ENCODE measurements around the gene TGFA. TPM values are rescaled to one million over a fixed set of nuclear protein-coding genes. Genes with fewer than 3 reads are reported as not detected.

TGFA gene
- total RNA-seq, 4 donors from 2014 or later = 19.2 to 62.4 (median 41.7) TPM

DNA sequence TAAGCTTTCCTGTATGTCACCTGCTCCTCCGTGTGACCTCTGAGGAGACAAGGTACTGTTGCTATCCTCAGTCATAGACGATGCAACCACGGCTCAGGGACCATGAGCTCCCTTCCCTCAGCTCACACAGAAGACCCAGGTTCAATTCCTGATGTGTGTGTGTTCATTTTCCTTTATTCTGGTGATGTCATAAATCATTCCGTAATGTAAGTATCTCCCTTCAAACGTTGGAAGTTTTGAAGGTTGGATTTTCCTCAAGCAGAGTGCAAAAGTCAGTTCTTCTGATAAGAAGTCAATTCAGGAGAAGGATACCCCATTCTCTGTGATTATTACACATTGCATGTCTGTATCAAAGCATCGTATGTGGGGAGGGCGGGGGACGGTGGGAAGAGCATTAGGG is 132.9 kb downstream of the TGFA start:
- Histone ChIP-seq H3K27me3 (peaks cover 3% of the 10 kb centered on the region), H3K4me1 (peaks cover 13% of the 10 kb centered on the region), H3K9me3 (no peaks in the 10 kb centered on the region), H3K27ac (peak overlapping the region; percentile 18), H3K4me3 (no peak overlapping the region), H3K36me3 (no peaks in the 10 kb centered on the region)
- 69% methylated on average over 8 of the region's 8 CpGs for WGBS
- no peak for TF ChIP-seq POLR2A (IDR thresholded peaks at IDR 0.05)
- TF ChIP-seq POLR2AphosphoS5 (IDR thresholded peaks at IDR 0.05) = no peak
- TF ChIP-seq EP300 (IDR thresholded peaks at IDR 0.05) = no peak
- TF ChIP-seq, protein P1, sequence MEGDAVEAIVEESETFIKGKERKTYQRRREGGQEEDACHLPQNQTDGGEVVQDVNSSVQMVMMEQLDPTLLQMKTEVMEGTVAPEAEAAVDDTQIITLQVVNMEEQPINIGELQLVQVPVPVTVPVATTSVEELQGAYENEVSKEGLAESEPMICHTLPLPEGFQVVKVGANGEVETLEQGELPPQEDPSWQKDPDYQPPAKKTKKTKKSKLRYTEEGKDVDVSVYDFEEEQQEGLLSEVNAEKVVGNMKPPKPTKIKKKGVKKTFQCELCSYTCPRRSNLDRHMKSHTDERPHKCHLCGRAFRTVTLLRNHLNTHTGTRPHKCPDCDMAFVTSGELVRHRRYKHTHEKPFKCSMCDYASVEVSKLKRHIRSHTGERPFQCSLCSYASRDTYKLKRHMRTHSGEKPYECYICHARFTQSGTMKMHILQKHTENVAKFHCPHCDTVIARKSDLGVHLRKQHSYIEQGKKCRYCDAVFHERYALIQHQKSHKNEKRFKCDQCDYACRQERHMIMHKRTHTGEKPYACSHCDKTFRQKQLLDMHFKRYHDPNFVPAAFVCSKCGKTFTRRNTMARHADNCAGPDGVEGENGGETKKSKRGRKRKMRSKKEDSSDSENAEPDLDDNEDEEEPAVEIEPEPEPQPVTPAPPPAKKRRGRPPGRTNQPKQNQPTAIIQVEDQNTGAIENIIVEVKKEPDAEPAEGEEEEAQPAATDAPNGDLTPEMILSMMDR (IDR thresholded peaks at IDR 0.05) = no peak
- DNase-seq (ENCODE audit: low spot score in 2 of 2) = no peak

DNA sequence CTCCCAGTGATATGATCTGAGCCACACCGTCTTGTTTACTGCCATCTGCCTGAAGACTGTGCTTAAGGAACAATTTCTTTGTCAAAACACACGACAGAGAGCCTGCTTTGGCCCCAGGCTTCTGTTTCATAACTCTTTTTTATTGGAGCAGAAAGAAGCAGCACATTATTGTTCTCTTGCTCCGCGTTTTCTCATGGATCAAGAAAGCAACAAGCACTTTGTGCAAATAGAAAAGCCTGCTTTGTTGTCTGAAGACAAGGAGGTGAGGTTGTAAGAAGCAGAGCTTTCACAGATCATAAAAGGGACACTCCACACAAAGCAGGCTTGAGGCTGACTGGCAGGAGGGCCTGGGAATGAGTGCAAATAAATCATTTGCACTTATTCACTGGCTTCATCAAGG is 133.5 kb downstream of the TGFA start:
- Histone ChIP-seq H3K9me3 (no peaks in the 10 kb centered on the region), H3K4me3 (no peak overlapping the region), H3K27me3 (peaks cover 3% of the 10 kb centered on the region), H3K36me3 (no peaks in the 10 kb centered on the region), H3K27ac (peak overlapping the region; percentile 18), H3K4me1 (peaks cover 8% of the 10 kb centered on the region)
- no peak for DNase-seq (ENCODE audit: low spot score in 2 of 2)
- TF ChIP-seq, protein P1 (IDR thresholded peaks at IDR 0.05) = no peak
- TF ChIP-seq EP300 (IDR thresholded peaks at IDR 0.05) (no peak), POLR2A (IDR thresholded peaks at IDR 0.05) (no peak), POLR2AphosphoS5 (IDR thresholded peaks at IDR 0.05) (no peak)
- 35% methylated on average over 4 of the region's 4 CpGs for WGBS

DNA sequence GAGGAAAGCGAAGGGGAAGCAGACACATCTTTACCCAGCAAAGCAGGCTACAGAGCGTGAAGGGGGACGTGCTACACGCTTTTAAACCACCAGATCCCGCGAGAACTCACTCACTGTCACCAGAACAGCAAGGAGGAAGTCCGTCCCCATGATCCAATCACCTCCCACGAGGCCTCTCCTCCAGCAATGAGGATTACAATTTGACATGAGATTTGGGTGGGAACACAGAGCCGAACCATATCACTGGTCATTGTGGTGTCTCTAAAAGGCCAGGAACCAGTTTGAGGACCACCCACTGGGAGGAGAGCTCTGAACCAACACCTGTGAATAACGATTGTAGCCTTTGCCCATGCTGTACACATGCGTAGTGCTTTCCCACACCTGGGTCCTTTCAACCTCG is 135.1 kb downstream of the TGFA start:
- no peaks in the 10 kb centered on the region for H3K9me3 ChIP-seq
- WGBS = 91% methylated on average over 12 of the region's 12 CpGs
- H3K36me3 ChIP-seq = no peaks in the 10 kb centered on the region
- no peak overlapping the region for H3K27ac ChIP-seq
- no peak for DNase-seq (ENCODE audit: low spot score in 2 of 2)
- no peak for TF ChIP-seq EP300 (IDR thresholded peaks at IDR 0.05)
- TF ChIP-seq POLR2A (IDR thresholded peaks at IDR 0.05) = no peak
- TF ChIP-seq POLR2AphosphoS5 (IDR thresholded peaks at IDR 0.05) = no peak
- TF ChIP-seq, protein P1 (IDR thresholded peaks at IDR 0.05) = no peak
- H3K4me3 ChIP-seq = no peak overlapping the region
- peaks cover 3% of the 10 kb centered on the region for H3K27me3 ChIP-seq
- H3K4me1 ChIP-seq = peaks cover 8% of the 10 kb centered on the region

DNA sequence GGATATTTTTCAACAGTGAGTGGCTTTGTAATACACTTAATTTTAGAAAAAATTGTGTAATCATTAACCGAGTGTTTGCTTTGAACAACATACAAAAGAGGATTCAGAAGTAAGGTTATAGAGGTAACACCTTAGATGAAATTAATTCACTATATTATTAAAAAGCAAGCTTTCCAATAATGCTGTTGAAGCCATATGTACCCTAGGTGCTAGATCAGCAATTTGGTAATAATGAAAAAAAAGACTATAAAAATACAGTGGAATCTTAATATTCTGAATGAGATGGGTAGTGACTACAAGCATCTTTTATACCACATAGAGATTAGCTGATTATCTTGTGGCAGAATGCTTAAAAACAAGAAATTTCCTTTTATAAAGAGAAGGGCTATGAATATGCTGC is 136.6 kb downstream of the TGFA start:
- DNase-seq (ENCODE audit: low spot score in 2 of 2) = no peak
- no peaks in the 10 kb centered on the region for H3K36me3 ChIP-seq
- no peak overlapping the region for H3K27ac ChIP-seq
- no peaks in the 10 kb centered on the region for H3K9me3 ChIP-seq
- 76% methylated on average over 1 of the region's 1 CpG for WGBS
- H3K4me1 ChIP-seq = peaks cover 8% of the 10 kb centered on the region
- no peak for TF ChIP-seq POLR2AphosphoS5 (IDR thresholded peaks at IDR 0.05)
- no peak for TF ChIP-seq EP300 (IDR thresholded peaks at IDR 0.05)
- TF ChIP-seq POLR2A (IDR thresholded peaks at IDR 0.05) = no peak
- TF ChIP-seq, protein P1 (IDR thresholded peaks at IDR 0.05) = no peak
- peaks cover 3% of the 10 kb centered on the region for H3K27me3 ChIP-seq
- no peak overlapping the region for H3K4me3 ChIP-seq

DNA sequence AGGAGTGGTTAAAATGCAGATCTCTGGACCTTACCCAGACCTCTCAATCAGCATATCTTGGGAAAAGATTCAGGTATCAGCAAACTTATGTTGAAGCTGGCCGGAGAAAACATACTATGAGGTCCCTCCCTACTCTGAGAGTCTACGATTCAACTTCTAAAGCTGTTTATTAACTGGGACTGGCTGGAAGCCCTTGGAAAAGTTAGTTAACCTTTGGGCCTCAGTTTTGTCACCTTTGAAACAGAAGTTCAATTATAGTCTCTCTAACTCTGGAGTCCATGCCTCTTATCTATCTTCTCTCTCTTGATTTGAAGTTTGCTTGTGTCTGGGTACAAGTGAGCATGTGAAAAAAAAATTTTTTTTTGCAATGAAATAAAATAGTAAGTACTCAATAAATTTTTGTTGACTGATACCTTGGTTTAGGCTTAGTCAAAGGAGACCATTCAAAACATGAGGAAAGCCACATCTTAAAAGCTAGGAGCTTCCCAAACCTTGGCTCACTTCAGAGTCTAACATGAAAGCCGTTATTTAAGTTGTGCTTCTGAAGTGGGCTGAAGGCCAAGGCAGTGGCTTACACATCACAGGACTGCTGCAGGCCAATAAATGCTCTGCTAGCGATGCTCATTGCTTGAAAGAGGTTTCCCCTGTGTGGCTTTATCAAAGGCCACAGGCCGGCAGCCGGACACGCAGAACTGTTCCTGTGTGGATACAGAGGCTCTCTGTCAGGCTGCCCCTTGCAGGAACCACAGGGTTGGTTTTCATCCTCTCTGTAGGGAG is 141.1 kb downstream of the TGFA start:
- WGBS = 51% methylated on average over 7 of the region's 7 CpGs
- H3K4me1 ChIP-seq = no peaks in the 10 kb centered on the region
- no peak for DNase-seq (ENCODE audit: low spot score in 2 of 2)

More for the DNA sequence above, 141.1 kb downstream of the TGFA start:
- Histone ChIP-seq H3K27me3 (peaks cover 7% of the 10 kb centered on the region), H3K9me3 (no peaks in the 10 kb centered on the region), H3K36me3 (no peaks in the 10 kb centered on the region), H3K4me3 (no peak overlapping the region), H3K27ac (no peak overlapping the region)
- TF ChIP-seq EP300 (IDR thresholded peaks at IDR 0.05) (no peak), POLR2A (IDR thresholded peaks at IDR 0.05) (no peak), POLR2AphosphoS5 (IDR thresholded peaks at IDR 0.05) (no peak)
- TF ChIP-seq, protein P1 (IDR thresholded peaks at IDR 0.05) = no peak
